ENCODE results near the gene PLCG1. TPM values are rescaled to one million over a fixed set of nuclear protein-coding genes. Genes with fewer than 3 reads are reported as not detected.

PLCG1 gene
- total and polyA plus RNA-seq, 9 of the 15 experiments (the other 6 are each of a cell fraction or from before 2014, with no cell fraction given) = 1.7 to 67.0 (median 34.8) TPM

- TF ChIP-seq, protein P1, sequence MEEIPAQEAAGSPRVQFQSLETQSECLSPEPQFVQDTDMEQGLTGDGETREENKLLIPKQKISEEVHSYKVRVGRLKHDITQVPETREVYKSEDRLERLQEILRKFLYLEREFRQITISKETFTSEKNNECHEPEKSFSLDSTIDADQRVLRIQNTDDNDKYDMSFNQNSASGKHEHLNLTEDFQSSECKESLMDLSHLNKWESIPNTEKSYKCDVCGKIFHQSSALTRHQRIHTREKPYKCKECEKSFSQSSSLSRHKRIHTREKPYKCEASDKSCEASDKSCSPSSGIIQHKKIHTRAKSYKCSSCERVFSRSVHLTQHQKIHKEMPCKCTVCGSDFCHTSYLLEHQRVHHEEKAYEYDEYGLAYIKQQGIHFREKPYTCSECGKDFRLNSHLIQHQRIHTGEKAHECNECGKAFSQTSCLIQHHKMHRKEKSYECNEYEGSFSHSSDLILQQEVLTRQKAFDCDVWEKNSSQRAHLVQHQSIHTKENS (CRISPR knock-in tag; IDR thresholded peaks at IDR 0.05) = no peak
- TF ChIP-seq ZFX (CRISPR knock-in tag; IDR thresholded peaks at IDR 0.05) = peak; percentile 75
- peak; percentile 86 for TF ChIP-seq TFAP4 (CRISPR knock-in tag; IDR thresholded peaks at IDR 0.05; ENCODE audit: borderline replicate concordance)
- TF ChIP-seq KDM2B (CRISPR knock-in tag; IDR thresholded peaks at IDR 0.05) = peak; percentile 32
- TF ChIP-seq MAZ (CRISPR knock-in tag; conservative IDR thresholded peaks at IDR 0.05 in 1 of 2, IDR thresholded peaks at IDR 0.05 in 1 of 2) = peak; percentile 46 to 57; a peak in 3 of 4 replicates
- TF ChIP-seq ZNF263 (CRISPR knock-in tag; IDR thresholded peaks at IDR 0.05; ENCODE audit: borderline replicate concordance) = no peak
- TF ChIP-seq DPF2 (IDR thresholded peaks at IDR 0.05) = 0 out of 2 replicates have a peak, but pooled peaks have one; percentile 48
- no peak for TF ChIP-seq EZH2 (IDR thresholded peaks at IDR 0.05; ENCODE audit: borderline replicate concordance, low read depth, low read length)
- TF ChIP-seq, protein P2, sequence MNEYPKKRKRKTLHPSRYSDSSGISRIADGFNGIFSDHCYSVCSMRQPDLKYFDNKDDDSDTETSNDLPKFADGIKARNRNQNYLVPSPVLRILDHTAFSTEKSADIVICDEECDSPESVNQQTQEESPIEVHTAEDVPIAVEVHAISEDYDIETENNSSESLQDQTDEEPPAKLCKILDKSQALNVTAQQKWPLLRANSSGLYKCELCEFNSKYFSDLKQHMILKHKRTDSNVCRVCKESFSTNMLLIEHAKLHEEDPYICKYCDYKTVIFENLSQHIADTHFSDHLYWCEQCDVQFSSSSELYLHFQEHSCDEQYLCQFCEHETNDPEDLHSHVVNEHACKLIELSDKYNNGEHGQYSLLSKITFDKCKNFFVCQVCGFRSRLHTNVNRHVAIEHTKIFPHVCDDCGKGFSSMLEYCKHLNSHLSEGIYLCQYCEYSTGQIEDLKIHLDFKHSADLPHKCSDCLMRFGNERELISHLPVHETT (CRISPR knock-in tag; conservative IDR thresholded peaks at IDR 0.05 in 1 of 2, IDR thresholded peaks at IDR 0.05 in 1 of 2) = 0 out of 4 replicates have a peak, but pooled peaks of 1 of the 2 experiments have one; percentile 35
- 0 out of 2 replicates have a peak, but pooled peaks have one; percentile 38 for TF ChIP-seq RB1 (IDR thresholded peaks at IDR 0.05; ENCODE audit: low read depth)
- peak; percentile 51 to 60; a peak in 2 of 4 replicates for TF ChIP-seq SIN3A (IDR thresholded peaks at IDR 0.05; ENCODE audit: borderline replicate concordance in 2 of 2, control insufficient read depth in 1 of 2, low read depth in 2 of 2, low read length in 2 of 2)
- peak; percentile 52 for TF ChIP-seq POLR2G (IDR thresholded peaks at IDR 0.05; ENCODE audit: low read depth, low read length)
- TF ChIP-seq, protein P3, sequence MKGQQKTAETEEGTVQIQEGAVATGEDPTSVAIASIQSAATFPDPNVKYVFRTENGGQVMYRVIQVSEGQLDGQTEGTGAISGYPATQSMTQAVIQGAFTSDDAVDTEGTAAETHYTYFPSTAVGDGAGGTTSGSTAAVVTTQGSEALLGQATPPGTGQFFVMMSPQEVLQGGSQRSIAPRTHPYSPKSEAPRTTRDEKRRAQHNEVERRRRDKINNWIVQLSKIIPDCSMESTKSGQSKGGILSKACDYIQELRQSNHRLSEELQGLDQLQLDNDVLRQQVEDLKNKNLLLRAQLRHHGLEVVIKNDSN (CRISPR knock-in tag; IDR thresholded peaks at IDR 0.05) = peak; percentile 89
- TF ChIP-seq NFIX (CRISPR knock-in tag; IDR thresholded peaks at IDR 0.05; ENCODE audit: low read depth) = 0 out of 2 replicates have a peak, but pooled peaks have one; percentile 11
- TF ChIP-seq LARP7 (IDR thresholded peaks at IDR 0.05) = no peak
- no peak for TF ChIP-seq MAFF (IDR thresholded peaks at IDR 0.05; ENCODE audit: low read length)
- TF ChIP-seq GTF2F1 (IDR thresholded peaks at IDR 0.05; ENCODE audit: low read depth, low read length) = no peak
- TF ChIP-seq NR2C2 (CRISPR knock-in tag; IDR thresholded peaks at IDR 0.05) = peak; percentile 51
- TF ChIP-seq NR2C2 (tag; IDR thresholded peaks at IDR 0.05) = peak; percentile 94
- no peak for TF ChIP-seq RFX5 (IDR thresholded peaks at IDR 0.05; ENCODE audit: low read depth, low read length)
- TF ChIP-seq ZBTB7A (IDR thresholded peaks at IDR 0.05; ENCODE audit: borderline replicate concordance, control insufficient read depth, low read depth, low read length) = peak; percentile 76
Observed at GRCh38 chr20:41137614-41138474, 501 bp downstream of the PLCG1 start (continued).
